Heart left ventricle (tissue), 16 donors: ENCODE measurements around the gene SCIMP. TPM values are rescaled to one million over a fixed set of nuclear protein-coding genes. Genes with fewer than 3 reads are reported as not detected.

ENCODE experiments used
- ATAC-seq, 4 donors: fragments of 200-7000 bp; cut with Tn5 transposase; one replicate each; pipeline ENCODE4 v1.9.1; 2020 to 2022; ENCODE audit warnings: moderate library complexity in 4 of 4, mild to moderate bottlenecking in 3 of 4, moderate number of reproducible peaks in 1 of 4
- DNase-seq, 5 donors: peaks; one replicate each; pipeline ENCODE4 v3.0.0-alpha.2; 2020
- H3K27ac ChIP-seq, 12 donors: fragments of 200-600 bp; sonication (generic) in 4 of 12; one replicate each; pipeline versions ENCODE4 v1.5.0 to v1.8.0; 2016 to 2022; ENCODE audit warnings: mild to moderate bottlenecking in 2 of 12
- H3K27me3 ChIP-seq, 9 donors: fragments of 200-600 bp; sonication (generic) in 2 of 9; one replicate each; pipeline versions ENCODE4 v1.5.1 to v1.8.0; 2016 to 2022; ENCODE audit warnings: mild to moderate bottlenecking in 3 of 9
- H3K36me3 ChIP-seq, 9 donors: fragments of 200-600 bp; sonication (generic) in 2 of 9; one replicate each; pipeline versions ENCODE4 v1.5.0 to v1.8.0; 2018 to 2022; ENCODE audit warnings: mild to moderate bottlenecking in 2 of 9
- H3K4me1 ChIP-seq, 12 donors: fragments of 200-600 bp; sonication (generic) in 4 of 12; one replicate each; pipeline versions ENCODE4 v1.5.0 to v1.8.0; 2016 to 2022; ENCODE audit warnings: mild to moderate bottlenecking in 3 of 12
- H3K4me3 ChIP-seq, 12 donors: fragments of 200-600 bp; sonication (generic) in 4 of 12; one replicate each; pipeline versions ENCODE4 v1.5.0 to v1.8.0; 2017 to 2022; ENCODE audit warnings: mild to moderate bottlenecking in 9 of 12, moderate library complexity in 4 of 12
- H3K9me3 ChIP-seq, 12 donors: fragments of 200-600 bp; sonication (generic) in 4 of 12; one replicate each; pipeline versions ENCODE4 v1.5.0 to v1.8.0; 2016 to 2022; ENCODE audit warnings: mild to moderate bottlenecking in 1 of 12
- POLR2A ChIP-seq, 2 donors: fragments of 450-650 bp; IDR thresholded peaks; one replicate each; pipeline ENCODE4 v1.6.1; 2017; ENCODE audit warnings: antibody characterized with exemption in 2 of 2, mild to moderate bottlenecking in 2 of 2, moderate library complexity in 2 of 2
- WGBS, 4 donors: extraction: QIAGEN DNeasy Blood & Tissue Kit in 2 of 4; methylation state at CpG; one replicate each; pipeline versions ENCODE4 v1.1.5 to v1.1.7; 2013 to 2018; 5-methylcytosine and 5-hydroxymethylcytosine counted together
- intact Hi-C, 10 donors: fragments of 100-400 bp; cut with DNase I; formaldehyde crosslinking; loops; one replicate each; pipeline versions ENCODE4 v1.11.1 to v1.14.2; 2022
- polyA plus RNA-seq, 2 donors: library from polyadenylated mRNA; stranded (reverse); fragments of 200-250 nt; gene quantifications; one replicate each; pipeline ENCODE4 v1.2.3, GENCODE V29; 2013
- total RNA-seq, 9 donors: library from RNA; depleted of rRNA in 2 of 9; stranded (reverse); fragments of >200 nt in 2 of 9; fragmentation: NEBNext Ultra II Directional in 3 of 9; extraction: Animal tissue kit (Norgen Biotek cat#: 25700) in 3 of 9; gene quantifications; one replicate each; pipeline versions ENCODE4 v1.1.0 to v1.2.4, GENCODE V29; 2016 to 2023
- TF ChIP-seq, protein P1 (sequence below), 12 donors: fragments of 200-600 bp; sonication (generic) in 4 of 12; IDR thresholded peaks; one replicate each; pipeline versions ENCODE4 v1.5.0 to v1.8.0; 2018 to 2022; ENCODE audit warnings: antibody characterized with exemption in 12 of 12, mild to moderate bottlenecking in 5 of 12
- donor health status: ischemic (EF 13 %, LVEDD 7.1; RV severe dilation, severe dysfunction).
- donor health status: healthy with polysubstance abuse.
- donor health status: DM: no; HTN: yes; CAD: no.
- donor health status: DM: no; HTN: no; CAD: no.
- donor health status: ischemic (EF 25% LVEDD 6.9; RV normal size, moderate dysfunction).
- donor health status: ischemic (EF 25% LVEDD 5.7; RV mildly dilated, moderate dysfunction).
- donor health status: healthy.
- donor health status: DM: yes; HTN: yes; CAD: no.
- donor health status: ischemic (EF 35%, LVEDD 5.7; RV mildly dilated, moderate dysfunction).
- donor health status: nonischemic (EF 11% LVEDD 7.7; RV severe dilation, severe dysfunction).
- donor health status: DM: yes; HTN: yes; CAD: no.
- donor health status: PGD.
- donor health status: ischemic (EF 29% LVEDD 5.4; RV normal size, mild dysfunction).
- donor health status: nonischemic (EF 23%, LVEDD 6.1; RV moderate dilation, normal function).

SCIMP gene
- total and polyA plus RNA-seq, 11 donors: 0.11 to 17.2 (median 0.72) TPM

DNA sequence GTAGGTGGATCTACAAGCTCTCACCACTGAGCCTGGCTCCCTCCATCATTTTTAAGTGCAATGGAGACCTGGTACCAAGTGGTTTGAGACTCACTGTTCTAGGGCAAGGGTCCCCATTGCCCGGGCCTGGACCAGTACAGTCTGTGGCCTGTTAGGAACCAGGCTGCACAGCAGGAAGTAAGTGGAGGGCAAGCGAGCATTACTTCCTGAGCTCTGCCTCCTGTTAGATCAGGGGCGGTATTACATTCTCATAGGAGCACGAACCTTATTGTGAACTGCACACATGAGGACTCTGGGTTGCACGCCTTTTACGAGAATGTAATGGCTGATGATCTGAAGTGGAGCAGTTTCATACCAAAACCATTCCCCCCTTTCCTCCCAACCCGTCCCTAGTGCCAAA, 36.2 kb downstream of the SCIMP start:
- Histone ChIP-seq H3K27me3 (no peaks in the 10 kb centered on the region), H3K4me3 (no peak overlapping the region), H3K27ac (no peak overlapping the region), H3K4me1 (peaks cover 0 to 5% (median 0%) of the 10 kb centered on the region in 12 donors), H3K36me3 (no peaks in the 10 kb centered on the region), H3K9me3 (no peaks in the 10 kb centered on the region)
- intact Hi-C loops: loop anchor here in 2 of 10 donors (5.0 to 10.0 kb wide), 2 partner anchors 39 to 86 kb away; partner anchors contain the start of gene RABEP1 (in 1 of the 2)
- TF ChIP-seq, protein P1, sequence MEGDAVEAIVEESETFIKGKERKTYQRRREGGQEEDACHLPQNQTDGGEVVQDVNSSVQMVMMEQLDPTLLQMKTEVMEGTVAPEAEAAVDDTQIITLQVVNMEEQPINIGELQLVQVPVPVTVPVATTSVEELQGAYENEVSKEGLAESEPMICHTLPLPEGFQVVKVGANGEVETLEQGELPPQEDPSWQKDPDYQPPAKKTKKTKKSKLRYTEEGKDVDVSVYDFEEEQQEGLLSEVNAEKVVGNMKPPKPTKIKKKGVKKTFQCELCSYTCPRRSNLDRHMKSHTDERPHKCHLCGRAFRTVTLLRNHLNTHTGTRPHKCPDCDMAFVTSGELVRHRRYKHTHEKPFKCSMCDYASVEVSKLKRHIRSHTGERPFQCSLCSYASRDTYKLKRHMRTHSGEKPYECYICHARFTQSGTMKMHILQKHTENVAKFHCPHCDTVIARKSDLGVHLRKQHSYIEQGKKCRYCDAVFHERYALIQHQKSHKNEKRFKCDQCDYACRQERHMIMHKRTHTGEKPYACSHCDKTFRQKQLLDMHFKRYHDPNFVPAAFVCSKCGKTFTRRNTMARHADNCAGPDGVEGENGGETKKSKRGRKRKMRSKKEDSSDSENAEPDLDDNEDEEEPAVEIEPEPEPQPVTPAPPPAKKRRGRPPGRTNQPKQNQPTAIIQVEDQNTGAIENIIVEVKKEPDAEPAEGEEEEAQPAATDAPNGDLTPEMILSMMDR (IDR thresholded peaks at IDR 0.05): no peak
- no peak for TF ChIP-seq POLR2A (IDR thresholded peaks at IDR 0.05)
- 81 to 93% (median 92%) methylated on average over 7 of the region's 7 CpGs for WGBS, 4 donors
- ATAC-seq (no peak), DNase-seq (no peak)

- 87 to 96% (median 91%) methylated on average over 2 of the region's 2 CpGs for WGBS, 4 donors
- peaks cover 0 to 24% (median 15%) of the 10 kb centered on the region in 12 donors for H3K4me1 ChIP-seq
- no peak for TF ChIP-seq POLR2A (IDR thresholded peaks at IDR 0.05)
- TF ChIP-seq, protein P1 (IDR thresholded peaks at IDR 0.05): no peak
- DNase-seq (no peak), ATAC-seq (no peak)
- intact Hi-C loops: loop anchor here in 1 of 10 donors (10.0 kb wide), 1 partner anchor 90 kb away; the partner anchor contains the start of gene RABEP1
- H3K27ac ChIP-seq: no peak overlapping the region
- H3K4me3 ChIP-seq: no peak overlapping the region
- peaks cover 0 to 10% (median 2%) of the 10 kb centered on the region in 9 donors for H3K36me3 ChIP-seq
- no peaks in the 10 kb centered on the region for H3K27me3 ChIP-seq
- H3K9me3 ChIP-seq: peaks cover 0 to 9% (median 0%) of the 10 kb centered on the region in 12 donors
Measured at GRCh38 chr17:5194346-5194745, 40.3 kb downstream of the SCIMP start.

DNA sequence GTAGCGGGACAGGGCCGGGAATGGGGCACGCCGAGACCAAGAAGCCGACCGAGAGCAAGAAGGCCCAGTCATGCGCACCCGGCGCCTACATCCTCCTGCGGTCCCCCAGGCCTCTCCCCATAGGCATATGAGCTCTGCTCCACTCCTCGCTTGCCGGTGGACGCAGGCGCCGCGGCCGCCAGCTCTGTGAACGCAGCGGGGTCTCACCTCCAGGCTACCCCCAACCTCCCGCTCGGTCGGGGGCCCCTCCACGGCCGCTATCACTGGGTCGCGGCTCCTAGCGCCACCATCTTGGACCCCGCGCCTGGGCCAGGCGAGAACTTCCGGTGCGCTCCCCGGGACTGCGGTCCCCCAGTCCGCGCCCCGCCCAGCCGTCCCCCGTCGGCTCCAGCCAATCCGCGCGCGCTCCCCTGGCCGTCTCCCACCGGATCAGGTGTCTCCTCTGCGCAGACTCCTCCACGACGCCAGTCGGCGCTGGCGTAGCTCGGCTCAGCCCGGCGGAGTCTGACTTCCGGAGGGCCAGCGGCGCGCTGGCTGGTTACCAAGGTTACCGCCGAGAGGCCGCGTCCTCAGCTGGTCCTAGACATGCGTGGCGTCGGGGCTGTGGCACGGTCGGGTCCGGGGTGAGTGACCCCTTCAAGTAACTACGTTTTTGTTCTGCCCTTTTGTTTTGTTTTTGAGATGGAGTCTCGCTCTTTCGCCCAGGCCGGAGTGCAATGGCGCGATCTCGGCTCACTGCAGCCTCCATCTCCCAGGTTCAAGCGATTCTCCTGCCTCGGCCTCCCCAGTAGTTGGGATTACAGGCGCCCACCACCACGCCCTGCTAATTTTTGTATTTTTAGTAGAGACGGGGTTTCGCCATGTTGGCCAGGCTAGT, 42.9 kb downstream of the SCIMP start, which contains the start of gene ZNF594:
Gene ZNF594, minus strand, starts transcription at position 328 of the 877 bp plus-strand sequence. CDS start 7,612 bp downstream, outside the sequence.
- Histone ChIP-seq H3K9me3 (peaks cover 0 to 35% (median 15%) of the 10 kb centered on the region in 12 donors), H3K36me3 (peaks cover 0 to 32% (median 2%) of the 10 kb centered on the region in 9 donors), H3K27me3 (no peaks in the 10 kb centered on the region), H3K4me3 (peak within 1 kb of the TSS; percentile 65 to 100 (median 87)), H3K4me1 (peaks cover 0 to 24% (median 15%) of the 10 kb centered on the region in 12 donors), H3K27ac (peak within 1 kb of the TSS; percentile 46 to 90 (median 82))
- TF ChIP-seq, protein P1 (IDR thresholded peaks at IDR 0.05): peak; percentile 51 to 96 (median 71)
- peak; percentile 30 to 73 for TF ChIP-seq POLR2A (IDR thresholded peaks at IDR 0.05)
- peak; percentile 98 to 100 (median 100) for ATAC-seq
- DNase-seq: peak; percentile 96 to 99 (median 98)
- intact Hi-C loops: loop anchor here in 1 of 10 donors (2.0 to 10.0 kb wide), 2 partner anchors 79 to 93 kb away; partner anchors contain the start of gene RABEP1
- 2 to 11% (median 3%) methylated on average over 30 to 82 of the region's 82 CpGs for WGBS, 4 donors

- Histone ChIP-seq H3K27ac (no peak overlapping the region), H3K4me3 (no peak overlapping the region), H3K9me3 (peaks cover 14 to 100% (median 83%) of the 10 kb centered on the region in 12 donors), H3K27me3 (no peaks in the 10 kb centered on the region), H3K36me3 (peaks cover 0 to 67% (median 6%) of the 10 kb centered on the region in 9 donors), H3K4me1 (no peaks in the 10 kb centered on the region)
- ATAC-seq (peak in 1 of 4 donors; percentile 20), DNase-seq (no peak)
- TF ChIP-seq, protein P1 (IDR thresholded peaks at IDR 0.05): no peak
- no peak for TF ChIP-seq POLR2A (IDR thresholded peaks at IDR 0.05)
- 91 to 100% (median 97%) methylated on average over 2 of the region's 2 CpGs for WGBS, 4 donors
- intact Hi-C loops: no loop called here
Measured at GRCh38 chr17:5184288-5184687, 50.4 kb downstream of the SCIMP start.
